HG02852 (cell line): ENCODE results near the gene OR52D1.

Experiments used
- ATAC-seq: cut with Tn5 transposase; IDR thresholded peaks from one replicate; pipeline ENCODE4 v1.9.1; 2021; ENCODE audit warnings: mild to moderate bottlenecking, moderate library complexity; ENCODE audit not compliant: unreplicated experiment

Gene OR52D1

GRCh38 chr11:5509803-5510202 lies 21.3 kb downstream of the OR52D1 start, which contains the start of gene UBQLN3:
Gene UBQLN3 (minus strand): TSS chr11:5509957. CDS start chr11:5509558, 399 bp downstream.
- no peak for ATAC-seq

- ATAC-seq: no peak
These were observed 26.4 kb downstream of the OR52D1 start for GRCh38 chr11:5514841-5515240.

GRCh38 chr11:5516599-5516998 lies 28.1 kb downstream of the OR52D1 start, which contains the start of gene UBQLNL:
Gene UBQLNL (minus strand): TSS chr11:5516699. CDS start chr11:5516441, 258 bp downstream.
- ATAC-seq: no peak

GRCh38 chr11:5521540-5521939 lies 33.1 kb downstream of the OR52D1 start:
- ATAC-seq: no peak

GRCh38 chr11:5522308-5522707 lies 33.8 kb downstream of the OR52D1 start:
- no peak for ATAC-seq

GRCh38 chr11:5524756-5525155 lies 36.3 kb downstream of the OR52D1 start:
- ATAC-seq: no peak

GRCh38 chr11:5527716-5528115 lies 39.2 kb downstream of the OR52D1 start:
- ATAC-seq: no peak

- no peak for ATAC-seq
These were observed 40.0 kb downstream of the OR52D1 start for GRCh38 chr11:5528495-5528894.

- no peak for ATAC-seq
These were observed 42.8 kb downstream of the OR52D1 start for GRCh38 chr11:5531053-5531831.

- ATAC-seq: no peak
These were observed 45.6 kb downstream of the OR52D1 start for GRCh38 chr11:5534046-5534445.

GRCh38 chr11:5536482-5536881 lies 48.0 kb downstream of the OR52D1 start:
- ATAC-seq: no peak
